Measurements from ENCODE around the gene CLEC10A. TPM values are rescaled to one million over a fixed set of nuclear protein-coding genes. Genes with fewer than 3 reads are reported as not detected.

The CLEC10A gene
- total RNA-seq, 1 donor from 2014 or later, result 12.6 TPM

DNA sequence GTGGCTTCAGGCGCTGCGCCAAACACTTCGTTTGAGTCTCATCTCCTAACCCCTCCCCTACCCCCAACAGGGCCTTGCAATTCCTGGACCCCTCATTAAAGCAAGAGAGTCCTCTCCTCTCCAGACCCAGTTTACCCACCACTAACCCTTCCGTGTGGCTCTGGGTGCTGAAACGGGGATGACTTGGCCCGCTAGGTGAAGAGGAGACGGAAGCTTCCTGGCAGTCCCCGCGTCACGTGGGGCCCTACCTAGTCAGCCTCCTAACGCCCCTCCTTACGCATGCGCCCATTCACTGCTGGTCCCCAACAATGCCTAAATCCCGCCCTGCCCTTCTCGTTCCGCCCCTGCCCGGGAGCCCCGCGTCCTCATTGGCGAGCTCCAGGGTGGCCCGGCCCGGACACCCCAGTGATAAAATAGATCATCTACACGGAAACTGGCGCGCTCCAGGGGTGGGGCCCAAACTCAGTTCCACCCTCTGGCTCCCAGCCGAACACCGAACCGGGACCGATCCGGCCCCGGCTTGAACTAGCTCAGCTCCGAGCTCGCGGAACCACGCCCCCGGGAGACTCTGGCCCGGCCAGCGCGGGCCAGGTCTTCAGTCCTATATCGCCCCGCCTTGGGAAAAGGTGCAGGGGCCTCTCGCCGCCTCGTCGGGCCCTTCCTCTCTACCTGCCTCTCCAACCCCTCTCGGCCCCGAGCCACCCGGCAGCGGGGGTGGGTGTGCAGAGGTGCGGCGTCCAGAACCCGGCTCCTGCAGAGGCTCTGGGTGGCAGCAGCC is 44.3 kb downstream of the CLEC10A start, which contains the start of gene SLC16A13:
TSS of gene SLC16A13 (plus strand) at position 425 of the 778 bp plus-strand sequence. CDS start 368 bp downstream, outside the sequence.
- Histone ChIP-seq H3K4me3 (peak within 1 kb of the TSS; percentile 76), H3K4me1 (peaks cover 13% of the 10 kb centered on the region), H3K27ac (peak within 1 kb of the TSS; percentile 90), H3K36me3 (no peaks in the 10 kb centered on the region), H3K9me3 (no peaks in the 10 kb centered on the region), H3K27me3 (no peaks in the 10 kb centered on the region)
- DNase-seq, result peak; percentile 99
- intact Hi-C loops (cut with DNase I), result no loop called here
- TF ChIP-seq, protein P1, sequence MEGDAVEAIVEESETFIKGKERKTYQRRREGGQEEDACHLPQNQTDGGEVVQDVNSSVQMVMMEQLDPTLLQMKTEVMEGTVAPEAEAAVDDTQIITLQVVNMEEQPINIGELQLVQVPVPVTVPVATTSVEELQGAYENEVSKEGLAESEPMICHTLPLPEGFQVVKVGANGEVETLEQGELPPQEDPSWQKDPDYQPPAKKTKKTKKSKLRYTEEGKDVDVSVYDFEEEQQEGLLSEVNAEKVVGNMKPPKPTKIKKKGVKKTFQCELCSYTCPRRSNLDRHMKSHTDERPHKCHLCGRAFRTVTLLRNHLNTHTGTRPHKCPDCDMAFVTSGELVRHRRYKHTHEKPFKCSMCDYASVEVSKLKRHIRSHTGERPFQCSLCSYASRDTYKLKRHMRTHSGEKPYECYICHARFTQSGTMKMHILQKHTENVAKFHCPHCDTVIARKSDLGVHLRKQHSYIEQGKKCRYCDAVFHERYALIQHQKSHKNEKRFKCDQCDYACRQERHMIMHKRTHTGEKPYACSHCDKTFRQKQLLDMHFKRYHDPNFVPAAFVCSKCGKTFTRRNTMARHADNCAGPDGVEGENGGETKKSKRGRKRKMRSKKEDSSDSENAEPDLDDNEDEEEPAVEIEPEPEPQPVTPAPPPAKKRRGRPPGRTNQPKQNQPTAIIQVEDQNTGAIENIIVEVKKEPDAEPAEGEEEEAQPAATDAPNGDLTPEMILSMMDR (IDR thresholded peaks at IDR 0.05), result no peak
- peak; percentile 97 for ATAC-seq

DNA sequence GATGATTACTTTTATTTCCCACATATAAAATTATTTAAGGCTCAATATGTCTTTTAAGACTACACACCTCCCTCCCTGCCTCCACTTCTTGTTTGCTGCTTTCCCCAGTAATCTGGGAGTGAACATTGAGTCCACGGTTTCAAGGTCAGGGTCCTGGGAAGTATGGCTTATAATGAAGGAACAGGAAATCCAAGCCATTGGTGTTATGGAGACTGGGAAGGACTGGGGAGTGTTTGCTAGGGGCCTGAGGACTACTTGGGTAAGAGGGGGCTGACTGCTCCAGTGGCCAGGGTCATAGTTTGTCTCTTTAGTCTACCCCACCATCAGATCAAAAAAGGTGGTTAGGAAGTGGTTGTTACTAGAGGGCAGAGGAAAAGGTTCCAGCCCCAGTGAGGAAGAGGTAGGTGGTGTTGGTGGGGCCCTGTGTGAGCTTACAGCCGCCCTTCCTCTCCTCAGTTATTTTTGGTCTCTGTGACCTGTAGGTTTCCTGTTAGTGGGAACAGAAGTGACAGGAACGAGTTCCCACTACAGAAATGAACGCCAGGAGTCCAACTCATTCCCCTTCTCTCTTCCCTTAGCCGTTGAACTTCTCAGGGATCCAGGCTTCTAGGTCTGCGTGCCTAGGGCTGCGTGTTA is 45.0 kb downstream of the CLEC10A start:
- intact Hi-C loops (cut with DNase I), result no loop called here
- peak; percentile 15 for ATAC-seq

DNA sequence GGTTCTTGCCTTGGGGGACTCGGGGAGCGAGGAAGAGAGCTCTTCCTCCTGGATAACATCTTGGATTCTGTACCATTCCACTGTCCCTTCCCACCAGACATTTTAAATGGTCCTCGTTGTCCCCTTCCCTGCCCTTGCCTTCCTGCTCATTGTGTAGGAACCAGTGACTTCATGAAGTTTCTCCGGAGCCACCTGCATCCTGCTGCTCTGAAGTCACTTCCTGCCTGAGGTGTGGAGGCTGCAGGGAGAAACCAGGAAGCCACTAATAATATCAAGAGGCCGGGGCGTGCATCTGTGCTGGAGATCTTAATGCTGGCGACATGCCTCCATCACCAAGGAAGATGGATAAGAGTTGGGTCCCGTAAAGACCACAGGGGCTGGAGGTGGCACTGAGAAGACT is 50.4 kb downstream of the CLEC10A start:
- peak; percentile 62 for ATAC-seq
- peak overlapping the region; percentile 36 for H3K27ac ChIP-seq

More for the DNA sequence above, 45.0 kb downstream of the CLEC10A start:
- H3K27ac ChIP-seq, result peak overlapping the region; percentile 90
- DNase-seq, result no peak
- H3K27me3 ChIP-seq, result no peaks in the 10 kb centered on the region
- H3K4me1 ChIP-seq, result peaks cover 14% of the 10 kb centered on the region
- H3K36me3 ChIP-seq, result no peaks in the 10 kb centered on the region
- H3K9me3 ChIP-seq, result no peaks in the 10 kb centered on the region
- H3K4me3 ChIP-seq, result peak overlapping the region; percentile 76
- TF ChIP-seq, protein P1 (IDR thresholded peaks at IDR 0.05), result no peak

DNA sequence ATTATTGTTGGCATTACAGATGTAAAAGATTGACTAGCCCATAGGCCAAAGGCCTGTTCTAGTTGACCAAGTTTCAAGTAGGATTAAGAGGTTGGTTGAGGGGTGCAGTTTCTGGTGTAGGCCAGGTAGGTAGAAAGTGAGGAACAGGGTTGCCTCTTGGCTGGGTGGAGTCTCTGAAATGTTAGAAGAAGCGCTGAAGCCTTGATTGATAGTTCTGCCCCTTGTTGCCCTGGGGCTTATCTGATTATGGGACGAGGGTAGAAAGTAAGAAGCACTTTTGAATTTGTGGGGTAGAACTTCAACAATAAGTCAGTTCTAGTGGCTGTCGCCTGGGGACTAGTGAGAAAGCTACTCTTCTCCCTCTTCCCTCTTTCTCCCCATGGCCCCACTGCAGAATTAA is 51.0 kb downstream of the CLEC10A start:
- ATAC-seq (no peak), DNase-seq (no peak)
- H3K9me3 ChIP-seq, result no peaks in the 10 kb centered on the region
- peak overlapping the region; percentile 21 for H3K4me3 ChIP-seq
- no peaks in the 10 kb centered on the region for H3K27me3 ChIP-seq
- intact Hi-C loops (cut with DNase I), result no loop called here
- peak overlapping the region; percentile 36 for H3K27ac ChIP-seq
- peaks cover 19% of the 10 kb centered on the region for H3K4me1 ChIP-seq
- no peaks in the 10 kb centered on the region for H3K36me3 ChIP-seq
- TF ChIP-seq, protein P1 (IDR thresholded peaks at IDR 0.05), result no peak

More for the DNA sequence above, 50.4 kb downstream of the CLEC10A start:
- no peak for DNase-seq
- Histone ChIP-seq H3K9me3 (no peaks in the 10 kb centered on the region), H3K36me3 (no peaks in the 10 kb centered on the region), H3K27me3 (no peaks in the 10 kb centered on the region), H3K4me1 (peaks cover 24% of the 10 kb centered on the region), H3K4me3 (peak overlapping the region; percentile 21)
- intact Hi-C loops (cut with DNase I), result no loop called here
- TF ChIP-seq, protein P1 (IDR thresholded peaks at IDR 0.05), result no peak

DNA sequence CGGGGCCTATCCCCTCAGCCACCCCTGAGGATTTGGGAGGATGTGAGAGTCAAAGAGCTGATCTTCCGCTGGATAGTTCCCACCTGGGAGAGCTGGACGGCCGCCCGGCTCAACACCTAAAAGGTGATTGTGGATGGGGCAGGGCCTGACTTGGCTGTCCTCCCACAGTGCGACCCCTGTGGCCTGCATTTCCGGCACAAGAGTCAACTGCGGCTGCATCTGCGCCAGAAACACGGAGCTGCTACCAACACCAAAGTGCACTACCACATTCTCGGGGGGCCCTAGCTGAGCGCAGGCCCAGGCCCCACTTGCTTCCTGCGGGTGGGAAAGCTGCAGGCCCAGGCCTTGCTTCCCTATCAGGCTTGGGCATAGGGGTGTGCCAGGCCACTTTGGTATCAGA is 52.7 kb downstream of the CLEC10A start:
- Histone ChIP-seq H3K27me3 (no peaks in the 10 kb centered on the region), H3K9me3 (no peaks in the 10 kb centered on the region), H3K27ac (peak overlapping the region; percentile 42), H3K4me1 (peaks cover 22% of the 10 kb centered on the region), H3K36me3 (no peaks in the 10 kb centered on the region), H3K4me3 (peak overlapping the region; percentile 16)
- DNase-seq (no peak), ATAC-seq (no peak)
- TF ChIP-seq, protein P1 (IDR thresholded peaks at IDR 0.05), result no peak
- intact Hi-C loops (cut with DNase I), result no loop called here
